Lower leg skin (tissue), 3 donors: Measurements from ENCODE around the gene DCANP1.
"Not testable (repeated sequence)": the region's sequence is repeated elsewhere in the genome, so short reads cannot be mapped to it uniquely, and the experiment has no call there.

Experiments used
- CTCF ChIP-seq, 3 donors: fragments of 450-650 bp; IDR thresholded peaks; one replicate each; pipeline ENCODE4 v1.5.1; 2016; ENCODE audit warnings: antibody characterized with exemption in 3 of 3, mild to moderate bottlenecking in 3 of 3, moderate library complexity in 2 of 3
- POLR2A ChIP-seq, 2 donors: fragments of 450-650 bp; IDR thresholded peaks; one replicate each; pipeline ENCODE4 v1.6.1; 2016 to 2017; ENCODE audit warnings: antibody characterized with exemption in 2 of 2, mild to moderate bottlenecking in 1 of 2, moderate library complexity in 1 of 2

- not testable (repeated sequence) for TF ChIP-seq CTCF, POLR2A (IDR thresholded peaks at IDR 0.05)
These were observed 48.4 kb upstream of the DCANP1 start for GRCh38 chr5:135495531-135495930.
